HepG2 (cell line): ENCODE data around the gene PTH1R. TPM values are rescaled to one million over a fixed set of nuclear protein-coding genes. Genes with fewer than 3 reads are reported as not detected.

Experiments used
- FOXK2 ChIP-seq: fragments of 450-650 bp; IDR thresholded peaks from 2 replicates; pipeline ENCODE4 v1.6.1; 2016
- GATAD1 ChIP-seq: IDR thresholded peaks from 2 replicates; pipeline ENCODE4 v1.6.1; 2016; ENCODE audit warnings: missing genetic modification reagents, missing compliant biosample characterization
- HDAC2 ChIP-seq: sonication (generic); formaldehyde crosslinking; IDR thresholded peaks from 2 replicates; pipeline ENCODE4 v1.4.0; 2020; ENCODE audit warnings: missing genetic modification reagents
- HNRNPK ChIP-seq: fragments of 200-400 bp; formaldehyde crosslinking; IDR thresholded peaks from 2 replicates; pipeline ENCODE4 v1.6.1; 2018; ENCODE audit warnings: low read length, low read depth, moderate library complexity, mild to moderate bottlenecking; ENCODE audit not compliant: poor library complexity, severe bottlenecking
- IKZF5 ChIP-seq: IDR thresholded peaks from 2 replicates; pipeline ENCODE4 v1.6.1; 2018; ENCODE audit warnings: missing genetic modification reagents, mild to moderate bottlenecking, missing compliant biosample characterization
- MED8 ChIP-seq: sonication (generic); formaldehyde crosslinking; IDR thresholded peaks from 2 replicates; pipeline ENCODE4 v1.8.1; 2023; ENCODE audit warnings: mild to moderate bottlenecking, missing genetic modification reagents; ENCODE audit not compliant: insufficient replicate concordance
- PAF1 ChIP-seq: IDR thresholded peaks from 2 replicates; pipeline ENCODE4 v1.6.1; 2016; ENCODE audit warnings: missing genetic modification reagents, missing compliant biosample characterization
- TCF12 ChIP-seq, 2 experiments: fragments of 450-650 bp in 1 of 2; sonication (generic) in 1 of 2; formaldehyde crosslinking in 1 of 2; IDR thresholded peaks; 2 replicates each; pipeline versions ENCODE4 v1.6.1 to v1.8.0; 2017 to 2022; ENCODE audit warnings: antibody characterized with exemption in 1 of 2, mild to moderate bottlenecking in 1 of 2, missing genetic modification reagents in 1 of 2, moderate library complexity in 1 of 2
- TFDP1 ChIP-seq: IDR thresholded peaks from 2 replicates; pipeline ENCODE4 v1.6.1; 2016; ENCODE audit warnings: missing compliant biosample characterization, missing genetic modification reagents, borderline replicate concordance
- ZNF530 ChIP-seq: sonication (generic); formaldehyde crosslinking; IDR thresholded peaks from 2 replicates; pipeline ENCODE4 v1.5.0; 2020; ENCODE audit warnings: low read depth, mild to moderate bottlenecking, missing genetic modification reagents
- ZNF567 ChIP-seq: sonication (generic); formaldehyde crosslinking; IDR thresholded peaks from 2 replicates; pipeline ENCODE4 v1.8.1; 2023; ENCODE audit warnings: mild to moderate bottlenecking, missing genetic modification reagents, borderline replicate concordance
- ZNF614 ChIP-seq: IDR thresholded peaks from 2 replicates; pipeline ENCODE4 v1.6.1; 2018; ENCODE audit warnings: missing biosample characterization, missing genetic modification reagents, inconsistent platforms, borderline replicate concordance
- polyA plus RNA-seq, 8 experiments: library from polyadenylated mRNA; depleted of rRNA in 3 of 8; stranded (reverse) in 7 of 8; unstranded in 1 of 8; fragments of >200 nt; fragmentation: Illumina TruSeq in 4 of 8; extraction: Trizol in 4 of 8; gene quantifications; 2 replicates each; pipeline versions ENCODE4 v1.2.1 to v1.2.3, GENCODE V29; 2011 to 2016; ENCODE audit warnings: low read depth in 4 of 8, missing spikeins in 1 of 8, mixed read lengths in 1 of 8; ENCODE audit not compliant: insufficient read depth in 1 of 8
- total RNA-seq, 5 experiments: library from RNA; depleted of rRNA; stranded (reverse); fragments of >200 nt; fragmentation: Illumina TruSeq; extraction: Trizol; gene quantifications; 2 replicates each; pipeline ENCODE4 v1.2.3, GENCODE V29; 2016; ENCODE audit warnings: low read depth in 1 of 5
- TF ChIP-seq, protein P1 (sequence below): sonication (generic); formaldehyde crosslinking; IDR thresholded peaks from 2 replicates; pipeline ENCODE4 v1.4.0; 2020; ENCODE audit warnings: missing genetic modification reagents, mild to moderate bottlenecking, borderline replicate concordance
- TF ChIP-seq, protein P2 (sequence below): sonication (generic); formaldehyde crosslinking; IDR thresholded peaks from one replicate; pipeline ENCODE4 v1.5.1; 2020; ENCODE audit warnings: mild to moderate bottlenecking, missing genetic modification reagents; ENCODE audit errors: not compliant biosample characterization

Gene PTH1R
- total and polyA plus RNA-seq, 2 of the 13 experiments (the other 11 are each of a cell fraction or from before 2014, with no cell fraction given), result not detected

- TF ChIP-seq, protein P1, sequence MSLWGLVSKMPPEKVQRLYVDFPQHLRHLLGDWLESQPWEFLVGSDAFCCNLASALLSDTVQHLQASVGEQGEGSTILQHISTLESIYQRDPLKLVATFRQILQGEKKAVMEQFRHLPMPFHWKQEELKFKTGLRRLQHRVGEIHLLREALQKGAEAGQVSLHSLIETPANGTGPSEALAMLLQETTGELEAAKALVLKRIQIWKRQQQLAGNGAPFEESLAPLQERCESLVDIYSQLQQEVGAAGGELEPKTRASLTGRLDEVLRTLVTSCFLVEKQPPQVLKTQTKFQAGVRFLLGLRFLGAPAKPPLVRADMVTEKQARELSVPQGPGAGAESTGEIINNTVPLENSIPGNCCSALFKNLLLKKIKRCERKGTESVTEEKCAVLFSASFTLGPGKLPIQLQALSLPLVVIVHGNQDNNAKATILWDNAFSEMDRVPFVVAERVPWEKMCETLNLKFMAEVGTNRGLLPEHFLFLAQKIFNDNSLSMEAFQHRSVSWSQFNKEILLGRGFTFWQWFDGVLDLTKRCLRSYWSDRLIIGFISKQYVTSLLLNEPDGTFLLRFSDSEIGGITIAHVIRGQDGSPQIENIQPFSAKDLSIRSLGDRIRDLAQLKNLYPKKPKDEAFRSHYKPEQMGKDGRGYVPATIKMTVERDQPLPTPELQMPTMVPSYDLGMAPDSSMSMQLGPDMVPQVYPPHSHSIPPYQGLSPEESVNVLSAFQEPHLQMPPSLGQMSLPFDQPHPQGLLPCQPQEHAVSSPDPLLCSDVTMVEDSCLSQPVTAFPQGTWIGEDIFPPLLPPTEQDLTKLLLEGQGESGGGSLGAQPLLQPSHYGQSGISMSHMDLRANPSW, result no peak
- TF ChIP-seq, protein P2, sequence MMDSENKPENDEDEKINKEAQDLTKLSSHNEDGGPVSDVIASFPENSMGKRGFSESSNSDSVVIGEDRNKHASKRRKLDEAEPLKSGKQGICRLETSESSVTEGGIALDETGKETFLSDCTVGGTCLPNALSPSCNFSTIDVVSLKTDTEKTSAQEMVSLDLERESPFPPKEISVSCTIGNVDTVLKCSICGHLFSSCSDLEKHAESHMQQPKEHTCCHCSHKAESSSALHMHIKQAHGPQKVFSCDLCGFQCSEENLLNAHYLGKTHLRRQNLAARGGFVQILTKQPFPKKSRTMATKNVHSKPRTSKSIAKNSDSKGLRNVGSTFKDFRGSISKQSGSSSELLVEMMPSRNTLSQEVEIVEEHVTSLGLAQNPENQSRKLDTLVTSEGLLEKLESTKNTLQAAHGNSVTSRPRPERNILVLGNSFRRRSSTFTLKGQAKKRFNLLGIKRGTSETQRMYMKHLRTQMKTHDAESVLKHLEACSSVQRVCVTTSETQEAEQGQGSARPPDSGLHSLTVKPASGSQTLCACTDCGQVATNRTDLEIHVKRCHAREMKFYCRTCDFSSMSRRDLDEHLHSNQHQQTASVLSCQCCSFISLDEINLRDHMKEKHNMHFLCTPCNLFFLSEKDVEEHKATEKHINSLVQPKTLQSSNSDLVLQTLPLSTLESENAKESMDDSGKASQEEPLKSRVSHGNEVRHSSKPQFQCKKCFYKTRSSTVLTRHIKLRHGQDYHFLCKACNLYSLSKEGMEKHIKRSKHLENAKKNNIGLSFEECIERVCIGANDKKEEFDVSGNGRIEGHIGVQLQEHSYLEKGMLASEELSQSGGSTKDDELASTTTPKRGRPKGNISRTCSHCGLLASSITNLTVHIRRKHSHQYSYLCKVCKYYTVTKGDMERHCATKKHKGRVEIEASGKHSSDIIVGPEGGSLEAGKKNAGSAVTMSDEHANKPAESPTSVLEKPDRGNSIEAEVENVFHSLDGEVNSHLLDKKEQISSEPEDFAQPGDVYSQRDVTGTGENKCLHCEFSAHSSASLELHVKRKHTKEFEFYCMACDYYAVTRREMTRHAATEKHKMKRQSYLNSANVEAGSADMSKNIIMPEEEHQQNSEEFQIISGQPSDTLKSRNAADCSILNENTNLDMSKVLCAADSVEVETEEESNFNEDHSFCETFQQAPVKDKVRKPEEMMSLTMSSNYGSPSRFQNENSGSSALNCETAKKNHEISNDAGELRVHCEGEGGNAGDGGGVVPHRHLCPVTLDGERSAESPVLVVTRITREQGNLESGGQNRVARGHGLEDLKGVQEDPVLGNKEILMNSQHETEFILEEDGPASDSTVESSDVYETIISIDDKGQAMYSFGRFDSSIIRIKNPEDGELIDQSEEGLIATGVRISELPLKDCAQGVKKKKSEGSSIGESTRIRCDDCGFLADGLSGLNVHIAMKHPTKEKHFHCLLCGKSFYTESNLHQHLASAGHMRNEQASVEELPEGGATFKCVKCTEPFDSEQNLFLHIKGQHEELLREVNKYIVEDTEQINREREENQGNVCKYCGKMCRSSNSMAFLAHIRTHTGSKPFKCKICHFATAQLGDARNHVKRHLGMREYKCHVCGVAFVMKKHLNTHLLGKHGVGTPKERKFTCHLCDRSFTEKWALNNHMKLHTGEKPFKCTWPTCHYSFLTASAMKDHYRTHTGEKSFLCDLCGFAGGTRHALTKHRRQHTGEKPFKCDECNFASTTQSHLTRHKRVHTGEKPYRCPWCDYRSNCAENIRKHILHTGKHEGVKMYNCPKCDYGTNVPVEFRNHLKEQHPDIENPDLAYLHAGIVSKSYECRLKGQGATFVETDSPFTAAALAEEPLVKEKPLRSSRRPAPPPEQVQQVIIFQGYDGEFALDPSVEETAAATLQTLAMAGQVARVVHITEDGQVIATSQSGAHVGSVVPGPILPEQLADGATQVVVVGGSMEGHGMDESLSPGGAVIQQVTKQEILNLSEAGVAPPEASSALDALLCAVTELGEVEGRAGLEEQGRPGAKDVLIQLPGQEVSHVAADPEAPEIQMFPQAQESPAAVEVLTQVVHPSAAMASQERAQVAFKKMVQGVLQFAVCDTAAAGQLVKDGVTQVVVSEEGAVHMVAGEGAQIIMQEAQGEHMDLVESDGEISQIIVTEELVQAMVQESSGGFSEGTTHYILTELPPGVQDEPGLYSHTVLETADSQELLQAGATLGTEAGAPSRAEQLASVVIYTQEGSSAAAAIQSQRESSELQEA (CRISPR knock-in tag), result no peak
- TF ChIP-seq ZNF614 (CRISPR knock-in tag), result no peak; the same call in 1 of the 2 replicates
- no peak for TF ChIP-seq HNRNPK
- peak; percentile 47 for TF ChIP-seq MED8
- TF ChIP-seq HDAC2 (CRISPR knock-in tag), result peak; percentile 87
- TF ChIP-seq PAF1 (CRISPR knock-in tag), result no peak
- 0 out of 2 replicates have a peak, but pooled peaks have one; percentile 57 for TF ChIP-seq IKZF5 (CRISPR knock-in tag)
- peak; percentile 60; the same call in 1 of the 2 replicates for TF ChIP-seq TFDP1
- TF ChIP-seq TCF12 (IDR thresholded peaks at IDR 0.05), result no peak
- 0 out of 2 replicates have a peak, but pooled peaks have one; percentile 28 for TF ChIP-seq TCF12 (CRISPR knock-in tag; IDR thresholded peaks at IDR 0.05)
- no peak for TF ChIP-seq FOXK2
- no peak for TF ChIP-seq ZNF567 (CRISPR knock-in tag)
- peak; percentile 57; the same call in 1 of the 2 replicates for TF ChIP-seq GATAD1 (CRISPR knock-in tag)
- no peak for TF ChIP-seq ZNF530 (CRISPR knock-in tag)
Measured at GRCh38 chr3:46947981-46948791, 70.7 kb downstream of the PTH1R start (continued).
